Stimulated activated CD8-positive, alpha-beta memory T cell treated with anti-CD3 and anti-CD28 coated beads, Interleukin-4, amount 100 ng/mL, for 24 hours (primary cell): ENCODE results near the gene CMTM7.
"Not testable (repeated sequence)": the region's sequence is repeated elsewhere in the genome, so short reads cannot be mapped to it uniquely, and the experiment has no call there.

ENCODE experiments used
- DNase-seq: peaks from one replicate; pipeline ENCODE4 v3.0.0-alpha.2; 2020; ENCODE audit warnings: low read depth

The CMTM7 gene

DNA sequence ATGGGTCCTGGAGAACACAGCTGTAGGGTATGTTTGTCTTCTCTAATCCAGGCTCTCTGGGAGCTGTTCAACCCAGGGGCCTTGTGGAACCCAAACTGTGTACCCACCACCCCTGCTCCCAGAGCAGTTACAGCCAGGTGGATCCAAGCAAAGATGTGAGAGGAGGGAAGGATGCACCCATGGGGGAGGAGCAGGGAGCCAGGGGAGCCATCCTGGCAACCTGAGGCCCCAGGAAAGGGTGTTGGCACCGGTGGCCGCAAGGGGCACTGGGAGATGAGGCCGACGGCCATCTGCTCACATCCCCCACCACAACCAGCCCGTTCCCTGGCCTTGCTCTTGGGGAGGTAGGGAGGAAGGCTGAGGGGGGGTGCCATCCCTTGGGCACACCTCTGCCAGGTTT, 67.8 kb downstream of the CMTM7 start:
- DNase-seq, result no peak

GRCh38 chr3:32460031-32460749, 68.5 kb downstream of the CMTM7 start:
- peak; percentile 24 for DNase-seq

DNA sequence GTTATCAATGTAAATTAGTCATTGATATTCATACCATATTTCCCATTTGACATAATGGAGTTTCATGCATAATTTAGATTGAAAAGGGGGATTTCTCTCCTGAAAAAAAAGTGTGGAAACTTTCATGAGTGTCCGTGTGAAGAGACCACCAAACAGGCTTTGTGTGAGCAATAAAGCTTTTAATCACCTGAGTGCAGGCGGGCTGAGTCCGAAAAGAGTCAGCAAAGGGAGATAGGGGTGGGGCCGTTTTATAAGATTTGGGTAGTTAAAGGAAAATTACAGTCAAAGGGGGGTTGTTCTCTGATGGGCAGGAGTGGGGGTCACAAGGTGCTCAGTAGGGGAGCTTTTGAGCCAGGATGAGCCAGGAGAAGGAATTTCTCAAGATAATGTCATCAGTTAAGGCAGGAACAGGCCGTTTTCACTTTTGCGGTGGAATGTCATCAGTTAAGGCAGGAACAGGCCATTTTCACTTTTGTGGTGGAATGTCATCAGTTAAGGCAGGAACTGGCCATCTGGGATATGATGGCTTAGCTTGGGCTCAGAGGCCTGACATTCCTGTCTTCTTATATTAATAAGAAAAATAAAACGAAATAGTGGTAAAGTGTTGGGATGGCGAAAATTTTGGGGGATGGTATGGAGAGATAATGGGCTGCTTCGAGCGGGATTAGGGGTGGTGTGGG, 69.3 kb downstream of the CMTM7 start:
- not testable (repeated sequence) for DNase-seq

- not testable (repeated sequence) for DNase-seq
Measured at GRCh38 chr3:32462191-32462986, 70.7 kb downstream of the CMTM7 start.

GRCh38 chr3:32463415-32463814, 71.8 kb downstream of the CMTM7 start:
- not testable (repeated sequence) for DNase-seq

- not testable (repeated sequence) for DNase-seq
Measured at GRCh38 chr3:32464726-32465125, 73.1 kb downstream of the CMTM7 start.

- not testable (repeated sequence) for DNase-seq
Measured at GRCh38 chr3:32466808-32467207, 75.2 kb downstream of the CMTM7 start.

- peak; percentile 59 for DNase-seq
Measured at GRCh38 chr3:32467333-32468070, 75.8 kb downstream of the CMTM7 start.

GRCh38 chr3:32469151-32469874, 77.7 kb downstream of the CMTM7 start:
- DNase-seq, result no peak

- DNase-seq, result no peak
Measured at GRCh38 chr3:32470362-32470761, 78.7 kb downstream of the CMTM7 start.

- DNase-seq, result no peak
Measured at GRCh38 chr3:32471246-32471645, 79.6 kb downstream of the CMTM7 start.

GRCh38 chr3:32472151-32472550, 80.5 kb downstream of the CMTM7 start:
- not testable (repeated sequence) for DNase-seq

- DNase-seq, result no peak
Measured at GRCh38 chr3:32474201-32474600, 82.5 kb downstream of the CMTM7 start.

- no peak for DNase-seq
Measured at GRCh38 chr3:32480604-32481003, 89.0 kb downstream of the CMTM7 start.

DNA sequence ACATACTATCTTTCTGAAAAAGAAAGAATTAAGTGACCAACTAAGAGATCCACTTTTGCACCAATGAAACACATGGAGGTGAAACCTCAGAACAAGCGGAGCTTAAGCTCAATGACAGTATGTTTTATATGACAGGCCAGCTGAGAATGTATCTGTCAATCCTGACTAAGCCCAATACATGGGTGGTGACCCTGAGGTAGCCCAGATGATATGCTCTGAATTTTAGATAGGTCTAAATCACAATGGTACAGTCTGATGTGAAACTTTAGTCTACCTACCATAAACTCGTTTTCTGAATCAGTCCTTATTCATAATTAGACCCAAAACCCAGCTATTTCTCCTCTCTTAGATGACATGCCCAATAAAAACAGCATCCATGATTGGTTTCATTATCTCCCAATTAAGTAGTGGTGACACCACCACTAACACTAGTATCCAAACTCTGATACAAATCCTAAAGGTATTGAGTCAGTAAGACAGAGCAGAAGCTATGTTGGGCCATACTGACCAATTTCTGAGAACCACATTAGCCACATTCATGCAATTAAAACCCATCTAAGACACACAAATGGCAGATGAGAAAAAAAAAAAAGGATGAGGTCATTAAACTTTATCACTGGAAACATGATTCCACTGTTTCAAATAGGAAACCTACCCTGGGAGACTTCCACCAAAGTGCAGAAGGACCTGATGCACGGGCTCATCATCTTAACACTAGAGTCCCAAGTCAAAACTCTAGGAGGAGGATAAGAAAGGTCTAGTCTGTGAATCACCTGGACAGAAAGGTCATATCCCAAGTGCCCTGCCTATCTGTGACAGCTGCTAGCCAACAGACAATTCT, 90.4 kb downstream of the CMTM7 start:
- DNase-seq, result no peak

DNA sequence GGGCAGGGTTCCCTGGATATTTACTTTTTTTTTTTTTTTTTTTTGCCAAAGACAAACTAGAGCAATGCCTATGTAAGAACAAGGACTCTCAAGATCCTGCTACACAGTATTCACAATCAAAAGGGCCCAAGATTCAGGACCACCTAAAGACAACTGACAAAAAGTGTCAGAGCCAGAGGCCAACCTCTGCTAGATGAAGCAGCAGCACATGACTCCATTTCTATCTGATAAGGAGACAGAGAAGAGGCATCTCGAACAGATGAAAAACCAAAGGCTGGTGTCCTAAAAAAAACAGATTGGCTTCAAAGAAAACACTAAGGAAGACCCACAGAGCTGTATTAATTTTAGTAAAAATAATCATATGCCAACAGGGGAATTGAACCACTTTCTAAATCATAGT, 91.0 kb downstream of the CMTM7 start:
- DNase-seq, result no peak

DNA sequence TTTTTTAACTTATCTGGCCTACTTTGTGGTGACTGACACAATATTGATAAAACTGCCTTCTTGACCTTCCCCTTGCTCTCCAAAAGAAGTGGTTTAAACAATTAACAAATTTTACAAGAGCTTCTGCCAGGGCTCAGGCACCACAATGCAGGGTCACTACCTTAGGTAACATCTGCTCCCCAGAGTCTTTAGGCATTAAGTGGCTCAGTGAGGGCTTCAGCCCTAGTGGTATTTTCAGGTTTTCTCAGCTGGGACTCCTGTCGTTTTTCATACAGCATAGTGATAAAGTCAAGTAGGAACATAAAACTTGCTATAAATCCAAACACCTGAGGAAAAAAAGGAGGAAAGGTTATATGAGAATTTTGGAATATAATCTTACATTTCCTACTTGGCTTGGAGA, 92.1 kb downstream of the CMTM7 start:
- no peak for DNase-seq

DNA sequence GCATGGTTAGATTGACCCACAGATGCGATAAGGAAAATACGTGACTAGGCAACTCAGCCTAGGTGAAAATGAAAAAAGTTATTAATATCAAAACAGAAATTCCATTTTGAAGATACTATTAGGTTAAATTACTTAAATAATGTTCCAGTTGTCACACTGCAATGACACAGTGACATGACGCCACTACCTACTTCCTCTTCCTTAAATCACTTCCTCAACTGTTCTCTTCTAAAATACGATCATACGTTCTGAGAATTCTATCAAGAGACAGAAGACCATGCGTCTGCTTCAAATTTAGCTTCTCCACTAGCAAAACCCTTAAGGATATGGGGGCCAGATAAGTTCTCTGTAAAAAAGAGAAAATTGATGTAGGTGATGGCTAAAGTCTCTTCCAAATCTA, 92.8 kb downstream of the CMTM7 start:
- no peak for DNase-seq

DNA sequence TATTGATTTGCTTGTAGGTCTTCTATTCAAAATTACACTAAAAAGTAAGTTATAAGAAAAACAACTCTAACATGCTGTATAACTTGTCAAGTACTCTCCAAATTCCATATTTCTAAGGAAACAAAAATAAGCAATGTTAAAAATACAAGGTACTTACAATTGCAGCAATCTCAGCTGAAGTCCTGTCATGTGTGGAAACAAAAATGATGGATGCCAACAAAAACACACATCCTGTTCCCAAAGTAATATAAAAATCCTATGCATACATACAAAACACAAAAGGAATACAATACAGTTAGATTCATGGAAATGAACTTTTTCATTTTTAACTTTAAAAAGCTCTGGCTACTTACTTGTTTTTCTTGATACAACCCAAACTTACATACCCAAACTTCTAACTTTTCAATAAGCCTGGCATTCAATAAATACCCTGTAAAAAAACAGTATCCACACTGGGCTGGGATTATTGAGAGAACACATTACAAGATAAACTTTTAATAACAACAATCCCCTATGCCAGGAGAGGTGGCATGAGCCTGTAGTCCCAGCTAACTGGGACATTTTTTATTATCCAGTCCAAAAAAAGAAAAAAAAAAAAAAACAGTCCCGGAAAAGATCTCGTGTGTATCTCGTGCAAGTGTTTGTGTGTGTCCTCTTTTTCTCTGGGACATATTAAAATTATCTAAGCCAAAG, 96.3 kb downstream of the CMTM7 start:
- no peak for DNase-seq

- no peak for DNase-seq
Measured at GRCh38 chr3:32488474-32489008, 96.9 kb downstream of the CMTM7 start.
